ENCODE results near the gene GPR87. TPM values are rescaled to one million over a fixed set of nuclear protein-coding genes. Genes with fewer than 3 reads are reported as not detected.

Gene GPR87
- total and polyA plus RNA-seq, 2 of the 4 experiments (the other 2 are of a cell fraction), result 0.26 to 0.36 TPM

GRCh38 chr3:151327571-151328198, 11.1 kb upstream of the GPR87 start:
- Histone ChIP-seq H4K5ac (ENCODE audit: low read depth, low read length) (no peak overlapping the region), H3K36me3 (ENCODE audit: control insufficient read depth, insufficient read depth, low read length) (no peaks in the 10 kb centered on the region), H3K18ac (ENCODE audit: low read depth, low read length) (peak overlapping the region; percentile 35; the same call in 1 of the 2 replicates), H3K27ac (ENCODE audit: insufficient read depth, low read length) (no peak overlapping the region), H3K56ac (ENCODE audit: extremely low read depth, insufficient read depth, low read length) (no peak overlapping the region), H3K9ac (ENCODE audit: low read depth, low read length) (peak overlapping the region; percentile 32; the same call in 1 of the 2 replicates), H3K23ac (ENCODE audit: low read depth, low read length) (no peak overlapping the region), H2BK5ac (ENCODE audit: low read depth, low read length, poor library complexity, severe bottlenecking) (no peak overlapping the region), H4K8ac (ENCODE audit: low read depth in 2 of 2, low read length in 2 of 2) (no peak overlapping the region), H2BK20ac (ENCODE audit: low read depth, low read length) (no peak overlapping the region), H3K9me1 (ENCODE audit: insufficient read depth, low read length) (no peaks in the 10 kb centered on the region), H2BK15ac (ENCODE audit: low read depth, low read length) (no peak overlapping the region), H3K4me3 (ENCODE audit: insufficient read depth, low read depth, low read length) (no peak overlapping the region), H2BK120ac (ENCODE audit: low read depth, low read length) (no peak overlapping the region), H2AFZ (replicated peaks; ENCODE audit: low read length, poor library complexity) (no peak overlapping the region), H3K4me2 (ENCODE audit: low read depth, low read length) (no peak overlapping the region), H3K79me1 (ENCODE audit: low read depth in 1 of 2, low read length in 2 of 2) (no peaks in the 10 kb centered on the region), H3K27me3 (ENCODE audit: control insufficient read depth, insufficient read depth, low read length) (no peaks in the 10 kb centered on the region), H3K9me3 (ENCODE audit: control insufficient read depth, insufficient read depth, low read length) (no peaks in the 10 kb centered on the region), H4K91ac (ENCODE audit: insufficient read depth, low read depth, low read length) (no peak overlapping the region), H4K20me1 (ENCODE audit: insufficient read depth, low read length) (no peaks in the 10 kb centered on the region), H3K4ac (ENCODE audit: low read depth, low read length) (no peak overlapping the region), H3K14ac (replicated peaks; ENCODE audit: low read depth, low read length) (no peak overlapping the region), H2AK5ac (ENCODE audit: low read depth, low read length) (no peak overlapping the region), H2AK9ac (replicated peaks; ENCODE audit: low read depth, low read length, poor library complexity) (no peak overlapping the region), H3K4me1 (ENCODE audit: control insufficient read depth, insufficient read depth, low read length) (peaks cover 2% of the 10 kb centered on the region; the same call in 1 of the 2 replicates)
- TF ChIP-seq RAD21 (IDR thresholded peaks at IDR 0.05; ENCODE audit: low read length) (peak; percentile 46), FOS (IDR thresholded peaks at IDR 0.05; ENCODE audit: low read depth, low read length) (no peak), MAZ (IDR thresholded peaks at IDR 0.05; ENCODE audit: borderline replicate concordance, low read depth, low read length) (no peak), RCOR1 (IDR thresholded peaks at IDR 0.05; ENCODE audit: insufficient replicate concordance, low read length) (no peak), NFE2L2 (IDR thresholded peaks at IDR 0.05; ENCODE audit: low read depth, low read length) (no peak), RFX5 (IDR thresholded peaks at IDR 0.05; ENCODE audit: low read depth, low read length) (no peak), SMC3 (IDR thresholded peaks at IDR 0.05; ENCODE audit: low read depth, low read length) (peak; percentile 54)
- TF ChIP-seq, protein P1, sequence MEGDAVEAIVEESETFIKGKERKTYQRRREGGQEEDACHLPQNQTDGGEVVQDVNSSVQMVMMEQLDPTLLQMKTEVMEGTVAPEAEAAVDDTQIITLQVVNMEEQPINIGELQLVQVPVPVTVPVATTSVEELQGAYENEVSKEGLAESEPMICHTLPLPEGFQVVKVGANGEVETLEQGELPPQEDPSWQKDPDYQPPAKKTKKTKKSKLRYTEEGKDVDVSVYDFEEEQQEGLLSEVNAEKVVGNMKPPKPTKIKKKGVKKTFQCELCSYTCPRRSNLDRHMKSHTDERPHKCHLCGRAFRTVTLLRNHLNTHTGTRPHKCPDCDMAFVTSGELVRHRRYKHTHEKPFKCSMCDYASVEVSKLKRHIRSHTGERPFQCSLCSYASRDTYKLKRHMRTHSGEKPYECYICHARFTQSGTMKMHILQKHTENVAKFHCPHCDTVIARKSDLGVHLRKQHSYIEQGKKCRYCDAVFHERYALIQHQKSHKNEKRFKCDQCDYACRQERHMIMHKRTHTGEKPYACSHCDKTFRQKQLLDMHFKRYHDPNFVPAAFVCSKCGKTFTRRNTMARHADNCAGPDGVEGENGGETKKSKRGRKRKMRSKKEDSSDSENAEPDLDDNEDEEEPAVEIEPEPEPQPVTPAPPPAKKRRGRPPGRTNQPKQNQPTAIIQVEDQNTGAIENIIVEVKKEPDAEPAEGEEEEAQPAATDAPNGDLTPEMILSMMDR (conservative IDR thresholded peaks at IDR 0.05; ENCODE audit: low read depth, low read length), result peak; percentile 66
- WGBS, 2 experiments (ENCODE audit: extremely low coverage in 2 of 2, insufficient read length in 1 of 2), result no CpG with 5 or more reads among the region's 3 CpGs
- ChIA-PET CTCF (interaction anchor here (0.7 to 1.5 kb wide), 5 partner anchors 9 to 47 kb away, joined by 3 to 8 read pairs (median 4); partner anchors contain the start of gene GPR87), POLR2A (ENCODE audit: unreplicated experiment) (no interaction called here)
- in situ Hi-C loops (cut with MboI; ENCODE audit: low sequenced_read_pairs) (no loop called here), intact Hi-C loops (cut with micrococcal nuclease) (loop anchor here (1.0 kb wide), 1 partner anchor 37 kb away; no protein-coding TSS in a partner anchor), dilution Hi-C loops (cut with HindIII; ENCODE audit: low sequenced_read_pairs, unreplicated experiment) (no loop called here)
- BruUV-seq (replicated peaks), result no TSS peak
- ATAC-seq (ENCODE audit: low read depth) (peak; percentile 64), DNase-seq (peak; percentile 34)

Data from IMR-90 (cell line).